Small intestine (tissue), 7 donors: ENCODE measurements around the gene WDR73. TPM values are rescaled to one million over a fixed set of nuclear protein-coding genes. Genes with fewer than 3 reads are reported as not detected.
A peak's percentile ranks its signal among the peaks of the same experiment; 100 is the strongest.

ENCODE experiments used
- DNase-seq, 2 donors: peaks; one replicate each; pipeline versions ENCODE4 v3.0.0 to v3.0.0-alpha.2; 2013
- FAIRE-seq: peaks from 2 replicates; lab custom pipeline; 2012; peaks lifted over from hg19 to GRCh38; lab: Jason Lieb, UNC
- H3K27ac ChIP-seq, 3 donors: one replicate each; pipeline ENCODE4 v1.5.1; 2013; ENCODE audit warnings: low read length in 2 of 3, mild to moderate bottlenecking in 2 of 3, control low read depth in 1 of 3, inconsistent platforms in 1 of 3, low read depth in 1 of 3, moderate library complexity in 1 of 3
- H3K27me3 ChIP-seq, 3 donors: one replicate each; pipeline ENCODE4 v1.6.1; 2013; ENCODE audit warnings: low read length in 3 of 3, inconsistent platforms in 1 of 3; ENCODE audit not compliant: control insufficient read depth in 3 of 3, insufficient read depth in 3 of 3
- H3K36me3 ChIP-seq, 3 donors: one replicate each; pipeline ENCODE4 v1.6.1; 2013; ENCODE audit warnings: low read length in 3 of 3, inconsistent platforms in 1 of 3, low read depth in 1 of 3, mild to moderate bottlenecking in 1 of 3, moderate library complexity in 1 of 3; ENCODE audit not compliant: control insufficient read depth in 3 of 3, insufficient read depth in 2 of 3
- H3K4me1 ChIP-seq, 3 donors: one replicate each; pipeline ENCODE4 v1.6.1; 2013; ENCODE audit warnings: low read length in 2 of 3, inconsistent platforms in 1 of 3, low read depth in 1 of 3, mild to moderate bottlenecking in 1 of 3, moderate library complexity in 1 of 3; ENCODE audit not compliant: control insufficient read depth in 3 of 3, insufficient read depth in 2 of 3
- H3K4me3 ChIP-seq, 3 donors: one replicate each; pipeline ENCODE4 v1.5.1; 2013; ENCODE audit warnings: low read length in 3 of 3, control low read depth in 1 of 3, inconsistent platforms in 1 of 3, low read depth in 1 of 3, mild to moderate bottlenecking in 1 of 3, moderate library complexity in 1 of 3
- H3K9me3 ChIP-seq, 2 donors: one replicate each; pipeline ENCODE4 v1.6.1; 2013; ENCODE audit warnings: low read depth in 1 of 2, low read length in 1 of 2; ENCODE audit not compliant: control insufficient read depth in 2 of 2, insufficient read depth in 1 of 2
- WGBS, 3 donors: extraction: QIAGEN DNeasy Blood & Tissue Kit; methylation state at CpG; one replicate each; pipeline ENCODE4 v1.1.7; 2013; 5-methylcytosine and 5-hydroxymethylcytosine counted together
- polyA plus RNA-seq, 4 donors: library from polyadenylated mRNA; stranded (reverse) in 3 of 4; unstranded in 1 of 4; fragments of 200-250 nt in 3 of 4; fragments of 120-200 nt in 1 of 4; gene quantifications; one replicate each; pipeline versions ENCODE4 v1.2.1 to v1.2.3, GENCODE V29; 2013
- donor health status: healthy with polysubstance abuse.
- donor health status: control.
- donor health status: control.
- donor health status: Bipolar disorder and iron deficiency.
- donor health status: healthy.

Gene WDR73
- polyA plus RNA-seq, 4 donors = 6.3 to 29.4 (median 10.7) TPM

- H3K9me3 ChIP-seq = no peaks in the 10 kb centered on the region
- peak overlapping the region; percentile 74 to 84 (median 75) for H3K4me3 ChIP-seq
- H3K27ac ChIP-seq = peak overlapping the region; percentile 32 to 86 (median 73)
- DNase-seq = peak; percentile 71 to 87
- peaks cover 0 to 18% (median 3%) of the 10 kb centered on the region in 3 donors for H3K36me3 ChIP-seq
- no peak for FAIRE-seq
- no peaks in the 10 kb centered on the region for H3K27me3 ChIP-seq
- WGBS, 3 donors = 6% methylated on average over 19 of the region's 19 CpGs
- peaks cover 0 to 23% (median 3%) of the 10 kb centered on the region in 3 donors for H3K4me1 ChIP-seq
Observed at GRCh38 chr15:84654689-84655453, 788 bp upstream of the WDR73 start.

DNA sequence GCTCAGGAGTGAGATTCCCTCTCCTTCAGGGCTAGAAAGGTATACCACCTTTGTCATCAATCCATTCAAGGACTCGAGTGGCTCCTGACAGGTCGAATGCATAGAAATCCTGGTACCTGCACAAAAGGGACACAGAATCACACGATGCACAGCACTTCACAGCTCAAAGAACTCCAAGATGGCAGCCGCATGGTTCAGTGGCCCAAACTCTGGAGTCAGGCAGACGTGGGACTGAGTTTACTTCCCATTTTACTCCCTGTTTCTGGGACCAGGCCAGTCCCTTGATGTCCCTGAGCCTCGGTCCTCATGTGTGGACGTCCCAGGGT, 536 bp downstream of the WDR73 start:
- Histone ChIP-seq H3K4me3 (peak overlapping the region; percentile 74 to 84 (median 75)), H3K27me3 (no peaks in the 10 kb centered on the region), H3K9me3 (no peaks in the 10 kb centered on the region), H3K27ac (peak overlapping the region in 2 of 3 donors; percentile 86 to 89), H3K4me1 (peaks cover 0 to 19% (median 0%) of the 10 kb centered on the region in 3 donors), H3K36me3 (peaks cover 3 to 27% (median 3%) of the 10 kb centered on the region in 3 donors)
- 7 to 18% (median 16%) methylated on average over 7 of the region's 7 CpGs for WGBS, 3 donors
- no peak for FAIRE-seq
- no peak for DNase-seq

GRCh38 chr15:84649706-84650105, 4.4 kb downstream of the WDR73 start:
- WGBS, 3 donors = 96 to 98% (median 97%) methylated on average over 2 of the region's 2 CpGs
- FAIRE-seq = no peak
- peaks cover 13 to 61% (median 17%) of the 10 kb centered on the region in 3 donors for H3K36me3 ChIP-seq

DNA sequence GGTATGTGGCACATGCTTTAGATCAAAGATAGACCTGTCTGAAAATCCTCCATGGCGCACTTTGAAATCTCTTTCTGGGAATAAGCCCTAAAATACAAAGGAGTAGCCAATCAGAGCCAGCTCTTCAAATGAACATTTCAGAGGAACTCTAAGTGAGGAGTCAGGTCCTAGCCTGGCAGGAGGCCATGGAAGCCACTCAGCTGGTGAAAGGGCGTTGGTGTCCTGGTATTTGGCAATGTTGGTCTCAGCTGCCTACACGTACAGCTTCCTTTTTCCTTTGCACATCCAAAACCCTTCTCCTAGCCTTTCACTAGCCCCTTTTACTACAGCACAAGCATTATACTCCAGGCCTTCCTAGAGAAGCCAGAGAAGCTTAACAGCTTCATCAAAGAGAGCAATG, 5.5 kb downstream of the WDR73 start:
- DNase-seq = no peak
- Histone ChIP-seq H3K4me1 (peaks cover 0 to 10% (median 0%) of the 10 kb centered on the region in 3 donors), H3K4me3 (no peak overlapping the region), H3K27ac (no peak overlapping the region), H3K36me3 (peaks cover 13 to 72% (median 17%) of the 10 kb centered on the region in 3 donors), H3K9me3 (no peaks in the 10 kb centered on the region), H3K27me3 (no peaks in the 10 kb centered on the region)
- WGBS, 3 donors = 66 to 72% (median 71%) methylated on average over 3 of the region's 3 CpGs
- no peak for FAIRE-seq

More at GRCh38 chr15:84649706-84650105, 4.4 kb downstream of the WDR73 start:
- no peaks in the 10 kb centered on the region for H3K9me3 ChIP-seq
- no peak overlapping the region for H3K4me3 ChIP-seq
- no peak for DNase-seq
- no peak overlapping the region for H3K27ac ChIP-seq
- H3K4me1 ChIP-seq = peaks cover 0 to 11% (median 0%) of the 10 kb centered on the region in 3 donors
- H3K27me3 ChIP-seq = no peaks in the 10 kb centered on the region

DNA sequence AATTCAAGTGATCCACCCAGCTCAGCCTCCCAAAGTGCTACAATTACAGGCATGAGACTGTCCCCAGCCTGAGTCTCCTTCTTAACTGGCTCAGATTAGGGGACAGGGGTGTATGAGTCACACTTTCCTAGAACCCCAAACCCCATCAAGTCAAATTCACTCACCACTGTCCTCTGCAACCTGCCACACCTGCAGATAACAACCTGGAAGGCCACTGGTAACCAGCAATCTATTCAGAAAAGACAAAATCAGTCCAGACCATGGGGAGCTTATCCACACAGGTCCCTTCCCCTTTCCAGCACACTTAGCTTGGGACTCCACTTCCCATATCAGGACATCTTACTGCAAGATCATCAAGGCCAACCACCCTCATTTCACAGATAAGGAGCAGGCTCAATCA, 6.4 kb downstream of the WDR73 start:
- H3K27ac ChIP-seq = no peak overlapping the region
- FAIRE-seq (no peak), DNase-seq (no peak)
- no peak overlapping the region for H3K4me3 ChIP-seq
- H3K9me3 ChIP-seq = no peaks in the 10 kb centered on the region
- peaks cover 0 to 2% (median 0%) of the 10 kb centered on the region in 3 donors for H3K4me1 ChIP-seq
- H3K27me3 ChIP-seq = no peaks in the 10 kb centered on the region
- H3K36me3 ChIP-seq = peaks cover 16 to 75% (median 18%) of the 10 kb centered on the region in 3 donors

- WGBS, 3 donors = 89 to 90% (median 89%) methylated on average over 10 of the region's 10 CpGs
- Histone ChIP-seq H3K27ac (no peak overlapping the region), H3K36me3 (peaks cover 21 to 88% (median 27%) of the 10 kb centered on the region in 3 donors), H3K27me3 (no peaks in the 10 kb centered on the region), H3K9me3 (no peaks in the 10 kb centered on the region), H3K4me3 (no peak overlapping the region), H3K4me1 (no peaks in the 10 kb centered on the region)
- FAIRE-seq = no peak
- no peak for DNase-seq
Observed at GRCh38 chr15:84645997-84646396, 8.1 kb downstream of the WDR73 start.

DNA sequence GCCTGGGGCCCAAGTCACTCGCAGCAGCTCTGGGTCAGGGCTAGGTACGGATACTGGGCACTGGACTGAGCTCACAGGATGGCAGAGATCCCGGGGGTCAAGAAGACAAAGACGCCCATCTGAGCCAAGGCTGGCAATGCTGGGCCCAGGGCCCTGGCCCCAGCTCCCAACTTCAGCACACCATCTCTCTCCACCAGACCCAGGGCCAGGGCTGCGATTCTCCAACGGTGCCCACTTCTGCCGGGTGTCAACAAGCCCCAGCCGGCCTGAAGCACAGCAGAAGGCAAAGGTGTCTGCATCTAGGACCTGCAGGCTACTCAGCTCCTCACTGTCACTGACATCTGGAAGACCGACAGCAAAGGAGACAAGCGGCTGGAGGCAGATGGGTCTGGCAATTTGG, 8.6 kb downstream of the WDR73 start:
- Histone ChIP-seq H3K4me1 (no peaks in the 10 kb centered on the region), H3K27ac (no peak overlapping the region), H3K27me3 (no peaks in the 10 kb centered on the region), H3K4me3 (no peak overlapping the region), H3K9me3 (no peaks in the 10 kb centered on the region), H3K36me3 (peaks cover 21 to 84% (median 29%) of the 10 kb centered on the region in 3 donors)
- 94 to 98% (median 95%) methylated on average over 10 of the region's 10 CpGs for WGBS, 3 donors
- DNase-seq (no peak), FAIRE-seq (no peak)

DNA sequence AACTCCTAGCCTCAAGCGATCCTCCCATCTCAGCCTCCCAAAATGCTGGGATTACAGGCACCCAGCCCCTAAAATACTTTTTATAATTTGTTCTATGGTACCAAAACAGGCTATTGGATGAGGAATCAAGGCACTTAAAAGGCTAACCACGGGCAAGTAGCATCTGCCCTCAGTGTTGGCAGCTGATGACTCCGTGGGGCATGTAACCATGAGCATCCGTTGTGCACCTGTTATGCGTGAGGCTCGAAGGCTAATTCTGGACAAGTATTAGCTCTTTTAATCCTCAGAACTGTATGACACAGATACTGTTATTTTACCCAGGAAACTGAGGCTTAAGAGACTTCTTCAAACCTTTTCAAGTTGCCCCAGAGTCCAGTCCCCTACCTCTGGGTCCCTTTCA, 10.2 kb downstream of the WDR73 start:
- no peak overlapping the region for H3K27ac ChIP-seq
- DNase-seq (no peak), FAIRE-seq (no peak)
- no peak overlapping the region for H3K4me3 ChIP-seq
- H3K36me3 ChIP-seq = peaks cover 21 to 85% (median 33%) of the 10 kb centered on the region in 3 donors
- H3K4me1 ChIP-seq = no peaks in the 10 kb centered on the region
- WGBS, 3 donors = 88 to 94% (median 94%) methylated on average over 6 of the region's 6 CpGs
- H3K9me3 ChIP-seq = no peaks in the 10 kb centered on the region
- no peaks in the 10 kb centered on the region for H3K27me3 ChIP-seq
